Activated CD4-positive, CD25-positive, alpha-beta regulatory T cell treated with anti-CD3 and anti-CD28 coated beads, Interleukin-2, amount 50 U/mL, for 72 hours (primary cell): ENCODE results near the gene FHIT.

Experiments
- DNase-seq: peaks from one replicate; pipeline ENCODE4 v3.0.0; 2021

The FHIT gene

GRCh38 chr3:59717679-59718205 is 1533.5 kb downstream of the FHIT start:
- no peak for DNase-seq

- no peak for DNase-seq
These were observed 1537.2 kb downstream of the FHIT start for GRCh38 chr3:59714066-59714465.

- no peak for DNase-seq
These were observed 1540.7 kb downstream of the FHIT start for GRCh38 chr3:59710554-59710953.

DNA sequence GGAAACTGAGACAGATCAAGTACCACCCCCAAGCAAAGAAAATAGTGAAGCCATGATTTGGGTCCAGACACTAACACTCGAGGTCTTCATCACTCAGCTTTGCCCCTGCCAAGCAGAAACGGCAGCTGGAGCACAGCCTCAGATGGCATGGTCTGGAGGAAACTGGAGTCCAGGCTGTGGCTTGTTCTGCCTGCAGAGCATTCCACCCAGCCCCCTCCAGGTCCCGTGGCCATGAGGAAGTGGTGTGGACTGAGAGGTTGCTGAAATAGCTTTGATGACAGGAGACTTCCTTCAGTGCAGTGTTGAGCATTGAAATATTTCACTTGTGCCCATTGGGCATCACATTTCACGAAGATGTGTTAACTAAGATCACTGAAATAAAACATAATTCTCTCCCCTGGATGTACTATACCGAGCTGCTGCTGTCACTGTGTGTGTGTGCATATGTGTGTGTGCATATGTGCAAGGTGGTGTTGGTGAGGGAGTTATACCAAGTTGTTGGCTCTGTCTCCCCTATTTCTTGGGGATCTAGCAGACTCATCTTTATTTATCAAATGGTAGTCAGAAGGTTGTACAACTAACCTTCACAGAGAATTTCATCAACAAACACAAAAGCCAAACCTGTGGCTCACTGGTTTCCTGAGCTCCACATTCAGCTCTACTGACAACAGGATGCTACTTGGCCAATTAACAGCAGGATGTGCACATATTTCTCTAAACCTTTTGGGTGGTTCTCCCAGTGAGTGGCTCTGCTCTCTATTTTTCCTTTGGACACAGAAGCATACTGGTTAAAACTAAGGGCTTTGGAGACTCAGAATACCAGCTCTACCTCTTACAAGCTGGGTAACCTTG is 1541.3 kb downstream of the FHIT start:
- no peak for DNase-seq

DNA sequence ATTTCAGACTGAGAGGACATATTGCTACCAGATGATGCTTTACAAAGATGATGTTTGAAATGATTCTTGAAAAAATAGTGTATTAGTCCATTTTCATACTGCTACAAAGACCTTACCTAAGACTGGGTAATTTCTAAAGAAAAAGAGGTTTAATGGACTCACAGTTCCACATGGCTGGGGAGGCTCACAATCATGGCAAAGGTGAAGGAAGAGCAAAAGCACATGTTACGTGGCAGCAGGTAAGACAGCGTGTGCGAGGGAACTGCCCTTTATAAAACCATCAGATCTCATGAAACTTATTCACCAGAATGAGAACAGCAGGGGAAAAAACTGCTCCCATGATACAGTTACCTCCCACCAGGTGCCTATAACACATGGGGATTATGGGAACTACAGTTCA is 1543.0 kb downstream of the FHIT start:
- DNase-seq, result no peak

DNA sequence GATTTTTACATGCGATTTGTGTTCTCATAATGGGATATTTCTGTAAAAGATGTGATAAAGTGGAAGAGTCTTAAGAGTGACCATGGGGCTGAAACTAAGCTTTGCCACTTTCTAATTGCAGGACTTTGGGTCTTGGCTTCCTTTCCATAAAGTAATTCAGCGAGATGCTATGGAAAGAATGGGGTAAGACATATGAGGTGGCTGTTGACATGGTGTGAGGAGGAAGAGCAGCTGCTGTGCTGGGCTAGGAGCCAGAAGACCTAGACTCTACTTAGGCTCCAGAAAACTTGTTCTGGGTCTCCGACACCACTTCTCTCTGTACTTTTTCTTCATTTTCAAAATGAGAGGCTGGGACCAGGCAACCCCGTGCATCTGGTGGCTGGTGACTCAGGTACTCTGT is 1547.0 kb downstream of the FHIT start:
- no peak for DNase-seq

DNA sequence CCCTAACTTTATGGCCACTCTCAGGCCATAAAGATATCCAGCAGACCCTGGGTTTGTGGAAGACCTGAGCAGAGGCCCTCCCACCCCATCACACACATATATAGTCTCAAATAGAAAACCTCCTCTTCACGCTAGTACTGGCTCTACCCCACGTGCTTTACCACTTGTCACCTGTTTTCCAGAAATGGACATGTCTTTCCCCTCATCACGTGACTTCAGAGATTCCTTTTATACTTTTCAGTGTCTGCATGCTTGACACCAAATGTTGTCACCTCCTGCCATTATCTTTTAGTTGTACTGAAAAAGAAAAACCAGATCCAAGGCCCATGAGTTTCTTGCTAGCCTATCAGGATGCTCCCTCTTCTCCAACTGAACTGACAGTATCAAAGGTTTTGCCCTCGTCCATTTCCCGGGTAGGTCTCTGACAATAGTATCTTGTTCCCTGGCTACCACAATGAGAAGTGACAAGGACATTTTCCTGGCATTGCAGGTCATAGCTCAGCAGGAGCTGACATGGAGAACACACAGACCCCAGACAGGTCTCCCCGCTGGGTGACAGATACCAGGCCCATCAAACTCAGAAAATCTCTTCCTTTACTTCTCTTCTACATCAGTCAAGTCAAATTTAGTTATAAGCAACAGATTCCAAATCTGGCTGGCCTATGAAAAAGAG is 1551.5 kb downstream of the FHIT start:
- DNase-seq, result no peak
